ENCODE data around the gene FABP3. TPM values are rescaled to one million over a fixed set of nuclear protein-coding genes. Genes with fewer than 3 reads are reported as not detected.
"Not testable (repeated sequence)": the region's sequence is repeated elsewhere in the genome, so short reads cannot be mapped to it uniquely, and the experiment has no call there.

The FABP3 gene
- total RNA-seq, 2 experiments from 2014 or later = 0.62 TPM; not detected in 1

DNA sequence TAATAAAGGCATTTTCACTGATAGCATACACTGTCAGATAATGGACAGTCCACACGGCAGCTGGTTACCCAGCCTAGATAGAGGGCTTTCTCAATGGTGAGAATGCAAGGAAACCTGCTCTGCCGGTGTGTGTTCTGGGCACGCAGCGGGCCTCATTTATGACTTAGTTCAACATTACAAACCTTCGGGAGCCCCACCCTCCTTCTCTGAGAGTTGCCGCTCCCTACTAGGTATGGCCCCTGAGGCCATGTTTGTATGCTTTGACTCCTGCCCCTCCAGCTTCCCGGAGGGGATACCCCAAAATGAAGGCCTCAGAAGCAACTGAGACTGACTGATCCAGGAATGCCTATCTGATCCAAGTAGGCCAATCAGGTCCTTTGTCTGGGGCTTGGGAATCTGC lies 17.2 kb upstream of the FABP3 start:
- H3K36me3 Mint-ChIP-seq = no peaks in the 10 kb centered on the region
- peaks cover 7% of the 10 kb centered on the region for H3K4me1 Mint-ChIP-seq
- H3K9me3 Mint-ChIP-seq = no peaks in the 10 kb centered on the region
- H3K4me3 Mint-ChIP-seq = no peak overlapping the region
- peaks cover 2% of the 10 kb centered on the region for H3K27me3 Mint-ChIP-seq
- ATAC-seq (ENCODE audit: low read depth) (no peak), DNase-seq (no peak)
- H3K27ac Mint-ChIP-seq = no peak overlapping the region
- POLR2A ChIA-PET = interaction anchor here (0.6 kb wide), 1 partner anchor 1853 kb away, joined by 3 read pairs; no protein-coding TSS in a partner anchor

DNA sequence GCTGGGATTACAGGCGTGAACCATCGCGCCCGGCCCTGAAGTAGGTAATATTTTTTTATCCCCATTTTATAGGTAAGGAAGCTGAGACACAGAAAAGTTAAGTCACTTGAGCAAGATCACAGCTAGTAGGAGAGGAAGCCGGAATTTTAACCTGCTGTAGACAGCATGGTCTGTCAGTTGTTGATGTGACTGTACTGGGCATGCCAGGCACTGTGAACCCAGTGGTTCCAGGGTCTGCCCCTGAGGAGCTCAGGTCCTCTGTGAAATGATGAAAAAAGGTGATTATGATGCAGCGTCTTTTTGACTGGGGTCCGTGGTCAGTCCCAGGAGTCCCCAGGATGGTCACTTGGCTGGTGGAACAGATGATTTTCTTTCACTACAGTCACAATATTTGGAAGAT lies 16.7 kb upstream of the FABP3 start:
- no peaks in the 10 kb centered on the region for H3K9me3 Mint-ChIP-seq
- ATAC-seq (ENCODE audit: low read depth) (no peak), DNase-seq (no peak)
- no peak overlapping the region for H3K27ac Mint-ChIP-seq
- H3K36me3 Mint-ChIP-seq = no peaks in the 10 kb centered on the region
- H3K27me3 Mint-ChIP-seq = peaks cover 2% of the 10 kb centered on the region
- peaks cover 4% of the 10 kb centered on the region for H3K4me1 Mint-ChIP-seq
- H3K4me3 Mint-ChIP-seq = no peak overlapping the region
- POLR2A ChIA-PET = no interaction called here

DNA sequence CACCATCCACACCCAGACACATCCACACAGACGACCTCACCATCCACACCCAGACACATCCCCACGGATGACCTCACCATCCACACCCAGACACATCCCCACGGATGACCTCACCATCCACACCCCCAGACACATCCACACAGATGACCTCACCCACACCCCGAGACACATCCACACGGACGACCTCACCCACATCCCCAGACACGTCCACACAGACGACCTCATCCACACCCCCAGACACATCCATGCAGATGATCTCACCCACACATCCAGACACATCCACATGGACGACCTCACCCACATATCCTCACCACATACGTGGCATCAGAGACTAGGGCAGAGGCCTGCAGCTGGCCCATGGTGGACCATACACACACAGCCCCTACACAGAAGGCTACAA lies 14.7 kb upstream of the FABP3 start:
- no peaks in the 10 kb centered on the region for H3K36me3 Mint-ChIP-seq
- POLR2A ChIA-PET = no interaction called here

DNA sequence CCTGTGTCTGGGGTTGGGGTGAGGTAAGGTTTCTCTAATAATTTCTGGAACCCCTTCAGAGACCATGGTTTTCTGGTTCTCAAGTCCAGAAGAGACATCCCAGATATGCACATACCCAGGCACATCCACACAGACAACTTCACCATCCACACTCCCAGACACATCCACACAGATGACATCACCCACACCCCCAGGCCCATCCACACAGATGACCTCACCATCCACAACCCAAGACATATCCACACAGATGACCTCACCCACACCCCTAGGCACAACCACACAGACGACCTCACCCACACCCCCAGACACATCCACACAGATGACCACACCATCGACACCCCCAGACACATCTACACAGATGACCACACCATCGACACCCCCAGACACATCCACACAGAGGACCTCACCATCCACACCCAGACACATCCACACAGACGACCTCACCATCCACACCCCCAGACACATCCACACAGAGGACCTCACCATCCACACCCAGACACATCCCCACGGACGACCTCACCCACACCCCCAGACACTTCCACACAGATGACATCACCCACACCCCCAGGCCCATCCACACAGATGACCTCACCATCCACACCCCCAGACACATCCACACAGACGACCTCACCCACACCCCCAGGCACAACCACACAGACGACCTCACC lies 13.8 kb upstream of the FABP3 start:
- ATAC-seq (ENCODE audit: low read depth); H3K27me3 Mint-ChIP-seq; H3K4me3 Mint-ChIP-seq; H3K27ac Mint-ChIP-seq; POLR2A ChIA-PET; H3K9me3 Mint-ChIP-seq; H3K4me1 Mint-ChIP-seq; DNase-seq; H3K36me3 Mint-ChIP-seq: not testable (repeated sequence)

More for the DNA sequence above, 14.7 kb upstream of the FABP3 start:
- Mint-ChIP-seq H3K9me3 (no peaks in the 10 kb centered on the region), H3K4me1 (no peaks in the 10 kb centered on the region), H3K27ac (no peak overlapping the region), H3K4me3 (no peak overlapping the region), H3K27me3 (peaks cover 4% of the 10 kb centered on the region)
- DNase-seq (no peak), ATAC-seq (ENCODE audit: low read depth) (no peak)

DNA sequence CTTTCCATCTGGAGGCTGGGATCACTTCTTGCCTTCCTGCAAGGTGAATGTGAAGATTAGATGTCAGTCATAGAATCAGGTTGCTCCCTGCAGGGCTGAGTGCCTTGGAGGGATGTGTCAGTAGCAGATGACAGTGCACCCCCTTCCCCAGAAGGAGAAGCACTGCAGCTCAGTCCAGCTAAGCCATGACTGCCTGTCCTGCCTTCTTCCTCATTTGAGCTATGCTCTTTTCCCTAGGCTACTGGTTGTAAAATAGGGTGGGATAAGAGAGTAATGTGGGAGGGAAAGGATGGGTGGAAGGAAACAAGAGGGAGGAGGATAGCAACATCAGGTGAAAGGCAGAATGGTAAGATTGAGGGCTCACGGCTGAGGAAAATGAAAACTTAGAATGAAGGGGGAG lies 11.1 kb upstream of the FABP3 start:
- POLR2A ChIA-PET = no interaction called here

DNA sequence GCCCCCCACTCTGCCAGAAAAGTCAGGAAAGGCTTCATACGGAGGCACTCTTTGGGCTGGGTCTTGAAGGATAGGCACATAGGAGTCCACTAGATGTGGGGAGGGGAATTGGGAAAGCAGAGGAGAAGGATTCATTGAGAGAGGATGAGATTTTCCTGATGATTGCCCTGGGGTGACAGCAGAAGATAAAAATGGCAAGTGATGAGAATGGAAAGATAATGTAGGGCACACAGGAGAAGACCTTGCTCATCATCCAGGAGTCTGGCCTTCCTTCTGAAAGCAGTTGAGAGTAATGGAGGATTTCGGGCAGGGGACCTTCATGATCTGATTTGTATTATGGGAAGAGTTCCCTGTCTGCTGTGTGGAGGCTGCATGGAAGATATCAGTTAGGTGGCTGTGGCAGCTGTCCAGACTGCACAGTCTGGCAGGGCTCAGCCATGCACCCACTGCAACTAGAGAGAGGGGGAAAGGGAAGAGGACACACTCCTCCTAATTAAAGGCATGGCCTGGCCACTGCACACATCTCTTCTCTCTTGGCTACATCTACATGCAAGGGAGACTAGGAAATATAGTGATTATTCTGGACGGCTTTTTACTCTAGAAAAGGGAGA lies 9.6 kb upstream of the FABP3 start:
- no peak overlapping the region for H3K4me3 Mint-ChIP-seq
- no peak overlapping the region for H3K27ac Mint-ChIP-seq
- H3K27me3 Mint-ChIP-seq = peaks cover 8% of the 10 kb centered on the region
- H3K36me3 Mint-ChIP-seq = no peaks in the 10 kb centered on the region
- DNase-seq (no peak), ATAC-seq (ENCODE audit: low read depth) (no peak)
- no peaks in the 10 kb centered on the region for H3K9me3 Mint-ChIP-seq
- POLR2A ChIA-PET = no interaction called here
- H3K4me1 Mint-ChIP-seq = no peaks in the 10 kb centered on the region

More for the DNA sequence above, 11.1 kb upstream of the FABP3 start:
- no peaks in the 10 kb centered on the region for H3K36me3 Mint-ChIP-seq
- H3K27ac Mint-ChIP-seq = no peak overlapping the region
- ATAC-seq (ENCODE audit: low read depth) = no peak
- no peak overlapping the region for H3K4me3 Mint-ChIP-seq
- no peaks in the 10 kb centered on the region for H3K4me1 Mint-ChIP-seq
- no peaks in the 10 kb centered on the region for H3K9me3 Mint-ChIP-seq
- H3K27me3 Mint-ChIP-seq = peaks cover 8% of the 10 kb centered on the region
- no peak for DNase-seq

DNA sequence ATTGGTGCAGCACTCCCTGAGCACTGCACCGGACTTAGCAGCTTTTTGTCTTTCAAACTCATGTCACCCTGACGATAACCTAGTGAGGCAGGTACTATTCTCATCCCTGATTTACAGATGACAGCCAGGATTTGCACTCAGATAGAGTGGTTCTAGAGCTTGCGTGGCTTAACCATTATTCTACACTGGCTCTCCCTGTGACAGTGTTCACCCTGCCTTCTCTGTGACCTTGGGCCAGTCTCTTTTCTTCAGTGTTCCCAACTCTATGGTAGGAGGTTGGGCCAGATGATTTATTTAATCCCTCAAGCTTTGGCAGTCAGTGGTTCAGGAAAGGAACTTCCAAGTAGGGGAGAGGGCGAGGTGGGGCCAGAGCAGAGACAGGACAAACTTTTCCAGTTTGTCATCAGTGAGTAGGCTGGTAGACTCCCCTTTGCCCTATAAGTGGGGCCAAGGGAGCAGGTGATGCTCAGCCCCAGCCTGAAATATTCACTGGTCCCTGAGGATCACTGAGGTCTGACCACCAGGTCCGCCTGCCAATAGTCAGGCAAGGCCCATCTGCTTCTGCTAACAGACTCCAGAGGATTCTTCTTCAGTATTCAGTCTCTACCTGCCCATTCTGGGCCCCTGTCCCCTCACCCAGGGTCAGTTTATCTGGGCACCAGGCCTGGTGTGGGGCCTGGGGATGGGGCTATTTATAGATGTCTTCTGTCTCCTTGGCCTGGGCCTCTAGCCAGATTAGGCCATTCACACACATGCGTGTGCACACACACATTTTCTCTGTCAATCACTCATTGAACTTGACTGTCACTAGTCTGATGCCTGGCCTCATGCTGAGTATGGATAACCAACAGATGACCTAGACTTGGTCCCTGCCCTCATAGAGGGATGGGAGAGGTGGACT lies 8.8 kb upstream of the FABP3 start:
- no peak for DNase-seq
- Mint-ChIP-seq H3K4me3 (no peak overlapping the region), H3K36me3 (no peaks in the 10 kb centered on the region), H3K27ac (no peak overlapping the region), H3K27me3 (peaks cover 8% of the 10 kb centered on the region), H3K4me1 (peaks cover 1% of the 10 kb centered on the region), H3K9me3 (no peaks in the 10 kb centered on the region)
- POLR2A ChIA-PET = no interaction called here
- no peak for ATAC-seq (ENCODE audit: low read depth)

DNA sequence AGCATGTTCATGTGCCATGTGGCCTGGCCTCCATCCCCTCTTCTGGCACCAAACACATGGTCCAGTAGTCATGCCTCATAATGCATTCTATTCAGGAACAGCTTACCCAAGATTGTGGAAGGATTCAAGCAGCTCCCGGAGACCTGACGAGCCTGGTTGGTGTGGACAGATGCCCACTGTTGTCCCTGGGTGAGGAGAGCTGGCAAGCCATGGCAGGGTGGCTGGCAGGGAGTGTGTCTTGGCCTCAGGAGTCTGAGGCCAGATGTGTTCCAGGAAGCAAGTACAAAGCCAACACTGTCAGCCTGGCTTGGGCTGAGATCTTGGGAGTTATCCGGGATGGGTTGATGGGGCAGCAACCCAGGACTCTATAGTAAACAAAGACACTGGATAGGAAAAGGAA lies 7.3 kb upstream of the FABP3 start:
- Mint-ChIP-seq H3K36me3 (no peaks in the 10 kb centered on the region), H3K27me3 (peaks cover 8% of the 10 kb centered on the region), H3K9me3 (no peaks in the 10 kb centered on the region), H3K27ac (no peak overlapping the region), H3K4me1 (peaks cover 7% of the 10 kb centered on the region), H3K4me3 (no peak overlapping the region)
- POLR2A ChIA-PET = no interaction called here
- DNase-seq (no peak), ATAC-seq (ENCODE audit: low read depth) (no peak)

DNA sequence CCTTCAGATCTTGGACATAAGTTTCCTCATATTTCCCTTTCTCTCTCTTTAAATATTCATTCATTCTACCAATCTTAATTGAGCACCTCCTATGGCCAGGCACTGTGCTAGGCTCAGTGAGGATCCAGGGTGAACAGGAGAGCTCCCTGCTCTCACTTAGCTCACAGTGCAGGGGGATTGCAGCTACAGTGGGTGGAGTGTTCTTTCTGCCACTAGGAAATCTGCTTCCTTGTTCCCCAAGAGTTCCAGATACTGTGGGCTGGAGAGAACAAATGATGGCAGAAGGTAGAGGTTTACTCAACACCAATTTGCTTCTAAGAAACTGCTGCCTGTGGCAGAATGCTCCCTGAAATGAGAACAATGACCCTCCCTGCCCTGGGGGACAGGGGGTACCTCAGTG lies 5.1 kb upstream of the FABP3 start:
- POLR2A ChIA-PET = no interaction called here
- no peak for ATAC-seq (ENCODE audit: low read depth)
- H3K4me3 Mint-ChIP-seq = no peak overlapping the region
- no peaks in the 10 kb centered on the region for H3K36me3 Mint-ChIP-seq
- peaks cover 14% of the 10 kb centered on the region for H3K4me1 Mint-ChIP-seq
- DNase-seq = no peak
- peaks cover 6% of the 10 kb centered on the region for H3K27me3 Mint-ChIP-seq
- H3K27ac Mint-ChIP-seq = no peak overlapping the region
- no peaks in the 10 kb centered on the region for H3K9me3 Mint-ChIP-seq

DNA sequence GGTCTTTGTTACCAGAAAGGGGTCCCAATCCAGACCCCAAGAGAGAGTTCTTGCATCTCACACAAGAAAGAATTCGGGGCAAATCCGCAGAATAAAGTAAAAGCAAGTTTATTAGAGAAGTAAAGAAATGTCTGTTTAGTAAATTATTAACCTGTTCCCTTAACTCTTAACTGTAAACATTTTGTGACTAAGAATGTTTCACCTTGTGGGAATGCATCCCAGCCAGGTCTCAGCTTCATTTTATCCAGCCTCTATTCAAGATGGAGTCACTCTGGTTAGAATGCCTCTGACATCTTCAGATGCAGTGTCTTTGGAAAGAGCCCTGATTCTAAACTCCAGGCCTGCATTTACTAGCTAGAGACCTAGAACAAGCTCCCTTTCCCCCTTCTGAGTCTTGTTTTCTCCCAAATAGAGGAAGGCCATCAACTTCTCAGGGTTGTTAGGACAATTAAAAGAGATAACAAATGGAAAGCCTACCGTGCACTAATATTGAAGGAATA lies 4.5 kb upstream of the FABP3 start:
- Mint-ChIP-seq H3K4me3 (no peak overlapping the region), H3K4me1 (peaks cover 19% of the 10 kb centered on the region), H3K36me3 (no peaks in the 10 kb centered on the region), H3K27ac (no peak overlapping the region), H3K27me3 (peaks cover 8% of the 10 kb centered on the region), H3K9me3 (no peaks in the 10 kb centered on the region)
- POLR2A ChIA-PET = interaction anchor here (0.6 kb wide), 1 partner anchor 119 kb away, joined by 5 read pairs; no protein-coding TSS in a partner anchor
- no peak for DNase-seq
- ATAC-seq (ENCODE audit: low read depth) = no peak

DNA sequence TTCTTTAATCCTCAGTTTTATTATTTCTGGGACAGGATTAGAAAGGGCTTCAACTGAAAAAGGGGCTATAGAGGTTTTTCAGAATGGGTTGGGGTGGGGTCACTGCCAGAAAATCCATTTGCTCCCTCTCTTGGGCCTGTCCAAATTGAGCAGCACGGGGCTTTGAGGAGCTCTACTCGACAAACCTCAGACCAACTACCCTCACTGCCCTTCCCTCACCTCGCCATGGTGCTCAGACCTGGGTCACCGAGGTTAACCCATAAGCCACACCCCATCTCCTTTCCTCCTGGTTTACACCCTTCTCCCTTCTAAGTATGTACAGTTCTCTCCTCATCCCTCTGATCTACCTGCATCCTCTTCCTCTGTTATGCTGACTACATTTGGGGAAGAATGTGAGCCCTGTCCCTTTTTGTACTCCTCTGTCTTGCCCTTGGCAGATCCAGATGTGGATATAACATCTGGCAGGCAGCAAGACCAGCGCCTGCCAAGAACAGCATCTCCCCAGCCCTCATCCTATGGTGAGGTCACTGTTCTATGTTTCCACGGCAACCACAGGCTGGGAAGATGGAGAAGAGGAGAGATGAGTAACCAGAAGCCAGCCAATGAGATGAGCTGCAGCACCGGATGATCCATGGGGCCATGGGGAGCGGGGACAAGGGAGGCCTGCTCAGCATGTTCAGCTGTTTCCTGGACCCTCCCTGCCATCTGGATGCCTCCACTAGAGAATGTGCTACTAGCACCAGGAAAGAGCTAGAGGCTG lies 3.7 kb upstream of the FABP3 start:
- no peak for ATAC-seq (ENCODE audit: low read depth)
- no peak overlapping the region for H3K4me3 Mint-ChIP-seq
- H3K9me3 Mint-ChIP-seq = no peaks in the 10 kb centered on the region
- H3K27ac Mint-ChIP-seq = no peak overlapping the region
- peaks cover 21% of the 10 kb centered on the region for H3K4me1 Mint-ChIP-seq
- peaks cover 8% of the 10 kb centered on the region for H3K27me3 Mint-ChIP-seq
- POLR2A ChIA-PET = interaction anchor here (0.6 kb wide), 1 partner anchor 118 kb away, joined by 5 read pairs; no protein-coding TSS in a partner anchor
- H3K36me3 Mint-ChIP-seq = no peaks in the 10 kb centered on the region
- no peak for DNase-seq

DNA sequence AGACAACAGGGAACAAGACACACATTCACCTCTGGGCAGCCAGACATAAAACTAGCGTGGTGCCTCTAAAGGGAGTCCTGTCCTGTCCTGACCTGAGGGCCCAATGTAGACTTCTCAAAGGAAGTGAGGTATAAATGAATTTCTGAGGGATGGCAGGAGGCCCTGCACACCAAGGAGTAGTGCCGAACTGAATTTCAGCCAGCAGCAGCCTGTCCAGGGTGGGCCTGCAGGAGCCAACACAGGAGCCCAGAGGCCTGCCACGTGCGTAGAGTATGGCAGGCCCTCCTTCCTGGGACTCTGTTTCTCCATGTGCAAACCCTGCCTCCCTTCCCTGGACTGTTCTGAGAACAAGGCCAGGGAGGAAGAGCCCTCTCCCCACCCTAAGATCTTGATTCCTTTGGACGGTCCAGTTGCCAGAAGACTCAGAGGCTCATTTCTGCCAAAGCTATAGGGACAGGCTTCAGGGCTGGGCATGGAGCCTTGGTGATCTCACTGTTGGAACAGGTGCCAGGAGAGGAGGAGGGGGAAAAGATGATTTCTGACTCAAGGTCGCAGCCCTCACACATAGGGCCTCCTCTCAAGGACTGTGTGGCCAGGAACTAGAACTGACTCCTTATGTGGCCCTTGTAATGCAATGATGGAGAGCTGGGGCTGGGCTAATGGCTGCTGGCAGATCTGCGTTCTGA lies 1.8 kb upstream of the FABP3 start:
- Mint-ChIP-seq H3K4me1 (peaks cover 21% of the 10 kb centered on the region), H3K9me3 (no peaks in the 10 kb centered on the region), H3K27me3 (peaks cover 3% of the 10 kb centered on the region), H3K36me3 (no peaks in the 10 kb centered on the region), H3K4me3 (no peak overlapping the region), H3K27ac (no peak overlapping the region)
- DNase-seq (no peak), ATAC-seq (ENCODE audit: low read depth) (no peak)
- POLR2A ChIA-PET = no interaction called here
